NCI-H345 (cell line): ENCODE measurements around the gene RALGPS1.
"Not testable (repeated sequence)": the region's sequence is repeated elsewhere in the genome, so short reads cannot be mapped to it uniquely, and the experiment has no call there.

Experiments used
- DNase-seq: peaks from one replicate; lab custom pipeline; 2025; lab: John Stamatoyannopoulos, UW

RALGPS1 gene

DNA sequence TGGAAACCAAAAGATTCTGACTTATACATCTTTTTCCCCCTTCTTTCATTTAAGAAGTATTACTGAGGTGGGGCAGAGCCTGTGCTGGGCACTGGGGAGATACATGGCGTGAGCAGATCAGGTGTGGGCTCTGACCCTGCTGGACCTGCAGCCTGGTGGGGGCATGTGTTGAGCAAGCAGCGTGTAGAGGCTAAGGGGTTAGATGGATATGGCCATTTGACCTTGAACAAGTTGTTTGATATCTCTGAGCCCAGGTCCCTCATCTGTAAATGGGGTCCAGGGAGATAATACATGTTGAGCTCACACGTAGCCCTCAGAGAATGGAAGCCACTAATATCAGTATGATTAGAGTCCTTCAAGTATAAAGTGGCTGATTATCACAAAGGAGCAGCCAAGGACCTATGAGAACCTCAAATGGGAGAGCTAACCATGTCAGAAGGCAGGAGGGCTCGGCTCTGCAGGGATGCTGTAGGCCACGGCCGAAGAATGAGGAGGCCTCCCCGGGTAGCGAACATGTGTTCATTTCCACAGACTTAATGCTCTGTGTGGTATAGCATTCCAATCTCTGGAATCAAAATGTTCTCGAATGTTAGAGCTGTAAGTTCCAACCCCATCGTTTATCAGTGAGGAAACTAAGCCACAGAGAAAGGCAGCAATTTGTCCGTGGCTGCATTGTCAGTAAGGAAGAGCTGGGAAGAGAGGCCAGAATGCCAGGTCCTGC lies 223.2 kb downstream of the RALGPS1 start:
- DNase-seq, result no peak

DNA sequence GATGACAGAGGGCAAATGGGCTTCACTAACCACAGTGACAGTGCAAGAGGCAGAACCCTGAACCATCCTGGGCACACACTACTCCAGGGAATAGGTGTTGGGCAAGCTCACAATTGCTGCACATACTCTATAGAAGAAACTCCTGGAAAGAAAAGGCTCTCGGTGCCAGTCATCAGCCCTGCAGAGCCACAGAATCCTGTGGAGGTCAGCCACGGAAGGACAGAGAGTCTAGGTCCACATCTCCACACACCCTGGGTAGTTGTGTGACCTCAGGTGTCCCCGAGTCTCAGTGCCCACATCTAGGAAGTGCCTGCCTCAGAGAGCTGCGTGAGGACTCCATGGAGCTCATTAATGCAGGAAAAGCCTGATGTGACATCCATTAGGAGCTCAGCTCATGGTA lies 223.9 kb downstream of the RALGPS1 start:
- no peak for DNase-seq

DNA sequence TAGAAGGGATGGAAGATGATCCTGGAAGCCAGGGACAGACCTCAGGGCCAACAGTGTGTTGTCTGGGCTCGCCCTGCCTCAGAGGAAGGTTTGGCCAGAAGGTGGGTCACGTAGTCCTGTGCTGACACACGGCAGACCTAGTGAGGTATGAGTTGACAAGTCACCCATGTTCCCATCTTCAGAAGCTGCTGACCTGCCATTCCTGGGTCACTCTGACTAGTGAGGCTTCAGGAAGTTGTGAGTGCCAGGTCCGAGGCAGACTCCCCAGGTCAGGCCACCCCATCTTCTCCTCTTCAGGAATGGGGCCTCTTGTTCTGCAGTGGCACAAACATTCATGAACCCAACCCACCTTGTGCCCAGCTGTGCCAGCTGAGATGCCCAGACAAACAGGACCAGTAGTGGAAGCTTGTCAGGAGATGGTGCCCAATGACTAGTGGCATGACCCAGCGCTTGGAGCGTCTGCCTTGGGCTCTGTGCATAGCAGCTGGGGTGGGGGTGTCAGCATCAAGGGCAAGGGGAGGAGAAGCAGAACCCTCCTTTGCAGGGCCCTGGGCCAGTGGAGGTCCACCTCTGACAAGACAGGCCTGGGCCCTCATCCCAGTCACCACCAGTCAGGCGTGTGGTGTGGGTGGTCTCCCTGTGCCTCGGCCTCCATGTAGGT lies 224.6 kb downstream of the RALGPS1 start:
- DNase-seq, result no peak

DNA sequence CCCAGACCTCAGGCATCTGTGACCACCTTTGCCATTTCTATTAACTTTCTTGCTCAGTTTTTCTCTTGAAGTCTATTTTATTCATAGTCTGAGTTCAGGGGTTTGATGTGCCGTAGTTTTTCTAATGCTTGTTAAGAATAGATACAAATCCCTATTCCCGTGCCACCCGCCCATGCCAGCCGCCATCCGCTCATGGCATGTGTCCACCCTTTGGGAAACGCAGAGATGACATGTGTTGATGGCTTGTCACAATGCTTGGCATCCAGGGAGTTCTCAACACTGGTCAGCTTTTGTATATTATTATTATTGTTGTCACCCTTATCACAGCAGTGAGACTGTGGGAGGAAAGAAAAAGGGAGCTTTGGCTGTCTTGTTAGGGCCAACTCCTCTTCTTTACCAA lies 225.2 kb downstream of the RALGPS1 start:
- no peak for DNase-seq

DNA sequence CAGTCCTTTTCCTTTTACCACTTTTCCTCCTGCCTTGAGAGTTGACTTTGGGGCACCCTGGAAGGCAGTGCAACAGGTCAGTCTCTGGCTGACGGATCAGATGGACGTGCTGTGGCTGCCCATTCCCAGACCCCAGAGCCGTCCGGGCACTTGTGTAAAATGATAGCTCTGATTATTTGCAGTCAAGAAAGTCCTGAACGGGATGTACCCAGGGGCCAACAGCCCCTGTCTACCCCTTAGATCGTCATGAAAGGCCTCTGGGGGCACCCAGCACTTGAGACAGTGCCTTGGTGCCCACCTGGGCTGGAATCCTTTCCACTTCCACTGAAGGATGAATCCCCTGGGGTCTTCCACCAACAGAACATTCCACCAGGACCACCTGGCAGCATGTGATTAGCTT lies 225.6 kb downstream of the RALGPS1 start:
- no peak for DNase-seq

DNA sequence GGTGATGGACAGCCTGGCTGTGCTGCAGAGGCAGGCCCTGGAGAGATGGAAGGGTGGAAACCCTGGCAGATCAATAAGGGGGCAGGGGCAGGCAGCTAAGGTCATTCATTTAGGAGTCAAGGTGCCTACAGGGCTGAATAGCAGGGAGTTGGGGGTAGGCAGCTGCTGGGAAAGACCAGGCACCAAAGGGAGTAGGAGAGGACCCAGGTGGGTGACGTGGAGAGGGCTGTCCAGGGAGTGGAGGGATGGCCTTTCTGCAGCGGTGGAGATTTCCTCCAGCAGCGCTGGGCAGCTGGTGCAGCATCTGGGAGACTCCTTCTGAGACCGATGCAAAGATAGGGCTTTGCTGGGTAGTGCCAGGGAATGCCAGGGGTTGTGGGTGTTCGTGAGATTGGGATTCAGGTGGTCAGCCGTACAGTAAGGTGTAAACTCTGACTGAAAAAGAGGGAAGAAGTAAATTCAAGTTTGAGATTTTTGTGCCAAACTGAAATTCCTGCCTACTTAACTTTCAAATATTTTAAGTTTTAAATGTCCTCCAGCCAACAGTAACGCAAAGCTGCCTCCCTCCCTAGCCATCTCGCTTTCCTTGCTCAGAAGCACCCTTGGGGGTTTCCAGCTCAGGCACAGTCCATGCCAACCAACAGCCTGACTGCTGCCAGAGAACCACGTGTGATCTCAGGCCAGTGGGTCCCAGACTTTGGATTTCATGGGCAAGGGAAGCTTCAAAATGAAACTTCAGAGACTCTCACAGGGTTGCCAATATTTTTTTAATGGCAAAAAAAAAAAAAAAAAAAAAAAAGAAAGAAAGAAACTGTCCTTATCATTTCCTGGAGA lies 226.5 kb downstream of the RALGPS1 start:
- DNase-seq, result no peak

DNA sequence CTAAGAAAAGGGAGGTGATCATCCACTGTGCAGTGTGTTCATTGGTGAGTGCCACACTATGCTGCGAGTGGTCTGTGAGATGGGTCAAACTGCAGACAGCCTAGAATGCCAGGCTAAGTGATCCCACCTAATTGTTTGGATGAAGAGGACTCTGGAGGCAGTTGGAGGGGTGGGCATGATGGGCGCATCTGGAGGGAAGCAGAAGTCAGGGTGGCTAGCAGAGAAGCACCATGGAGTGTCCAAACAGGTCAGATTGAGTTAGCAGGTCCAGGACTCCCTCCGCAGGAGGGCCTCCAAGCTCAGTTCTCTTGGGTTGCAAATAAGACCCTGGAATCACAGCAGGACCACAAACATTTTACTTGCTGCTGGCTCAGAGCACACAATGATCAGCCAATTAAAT lies 227.7 kb downstream of the RALGPS1 start:
- no peak for DNase-seq

DNA sequence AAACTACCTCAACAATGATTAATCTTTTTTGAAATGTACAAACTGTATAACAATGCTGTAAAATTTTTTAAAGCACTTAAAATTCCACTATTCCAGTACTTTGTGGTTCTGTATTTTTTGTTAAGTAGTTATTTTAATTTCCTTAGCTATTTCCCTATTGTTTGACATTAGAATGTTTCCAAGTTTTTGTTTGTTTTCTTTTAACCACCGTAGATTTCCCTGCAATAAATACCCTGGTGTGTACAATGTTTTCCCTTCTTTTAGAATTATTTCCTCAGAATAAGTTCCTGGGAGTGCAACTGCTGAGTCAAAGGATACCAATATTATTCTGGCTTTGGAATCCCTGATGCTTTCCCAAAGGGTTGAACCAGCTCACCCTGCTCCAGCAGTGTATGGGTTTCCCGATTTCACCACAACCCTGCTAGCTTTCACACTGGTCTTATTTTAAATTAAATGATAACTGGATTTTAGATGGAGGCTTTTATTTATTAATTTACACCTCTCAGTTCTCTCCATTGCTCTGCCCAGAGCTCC lies 228.4 kb downstream of the RALGPS1 start:
- no peak for DNase-seq

DNA sequence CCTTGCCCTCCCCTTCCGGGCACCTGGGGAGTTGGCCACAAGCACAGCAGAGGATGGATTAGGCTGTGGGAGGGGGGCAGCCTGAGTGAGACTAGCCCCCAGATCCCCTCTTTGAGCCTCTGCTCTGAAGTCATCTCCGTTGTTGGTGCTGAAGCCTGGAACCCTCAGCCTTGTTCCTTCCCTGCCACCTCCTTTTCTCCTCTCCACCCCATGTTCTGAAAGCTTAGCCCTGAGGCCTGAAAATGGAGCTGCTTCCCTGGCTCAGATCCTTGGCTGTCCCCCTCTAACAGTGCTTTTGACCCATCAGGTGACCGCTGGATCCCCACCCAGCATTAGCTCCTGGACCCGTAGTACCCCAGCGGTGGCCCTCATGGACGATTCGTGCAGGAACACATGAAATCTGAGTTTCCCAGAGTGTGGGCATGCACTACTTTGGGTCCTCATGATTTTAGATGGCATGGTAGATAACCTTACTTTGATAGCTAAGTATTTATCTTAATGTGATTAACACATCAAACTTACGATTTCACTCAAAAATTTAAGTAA lies 229.4 kb downstream of the RALGPS1 start:
- DNase-seq, result no peak

DNA sequence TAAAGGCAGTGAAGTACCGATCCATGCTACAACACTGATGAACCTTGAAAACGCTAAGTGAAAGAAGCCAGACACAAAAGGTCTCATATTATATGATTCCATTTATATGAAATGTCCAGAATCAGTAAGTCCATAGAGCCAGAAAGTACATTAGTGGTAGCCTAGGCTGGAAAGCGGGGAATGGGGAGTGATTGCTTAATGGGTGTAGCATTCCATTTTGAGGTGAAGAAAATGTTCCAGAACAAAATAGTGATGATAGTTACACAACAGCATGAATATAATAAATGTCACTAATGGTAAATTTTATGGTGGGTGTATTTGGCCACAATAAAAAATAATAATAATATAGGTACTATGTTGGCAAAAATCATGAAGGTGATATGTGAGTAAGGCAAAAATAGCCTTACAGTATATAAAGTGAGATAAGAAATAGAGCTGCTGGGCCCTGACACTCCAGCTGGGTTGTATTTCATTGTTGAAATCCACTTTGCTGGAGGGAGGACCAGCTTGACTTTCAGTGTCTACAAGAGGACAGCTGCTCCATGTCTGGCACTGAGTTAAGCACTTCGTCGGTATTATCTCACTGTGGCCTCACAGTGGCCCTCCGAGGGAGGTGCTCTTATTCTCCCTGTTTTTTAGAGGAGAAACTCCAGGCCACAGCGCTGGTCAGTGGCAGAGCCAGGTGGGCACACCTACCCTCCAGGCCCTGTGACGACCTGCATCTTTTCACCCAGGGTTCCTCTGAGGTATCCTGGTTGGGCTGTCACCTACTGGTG lies 230.3 kb downstream of the RALGPS1 start:
- peak; percentile 11 for DNase-seq

DNA sequence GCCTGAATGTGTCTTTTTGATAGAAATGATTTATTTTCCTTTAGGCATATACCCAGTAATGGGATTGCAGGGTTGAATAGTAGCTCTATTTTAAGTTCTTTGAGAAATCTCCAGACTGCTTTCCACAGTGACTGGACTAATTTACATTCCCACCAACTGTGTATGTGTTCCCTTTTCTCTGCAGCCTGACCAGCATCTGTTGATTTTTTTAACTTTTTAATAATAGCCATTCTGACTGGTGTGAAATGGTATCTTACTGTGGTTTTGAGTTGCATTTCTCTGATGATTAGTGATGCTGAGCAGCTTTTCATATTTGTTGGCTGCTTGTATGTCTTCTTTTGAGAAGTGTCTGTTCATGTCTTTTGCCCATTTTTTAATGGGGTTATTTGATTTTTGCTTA lies 232.3 kb downstream of the RALGPS1 start:
- not testable (repeated sequence) for DNase-seq

DNA sequence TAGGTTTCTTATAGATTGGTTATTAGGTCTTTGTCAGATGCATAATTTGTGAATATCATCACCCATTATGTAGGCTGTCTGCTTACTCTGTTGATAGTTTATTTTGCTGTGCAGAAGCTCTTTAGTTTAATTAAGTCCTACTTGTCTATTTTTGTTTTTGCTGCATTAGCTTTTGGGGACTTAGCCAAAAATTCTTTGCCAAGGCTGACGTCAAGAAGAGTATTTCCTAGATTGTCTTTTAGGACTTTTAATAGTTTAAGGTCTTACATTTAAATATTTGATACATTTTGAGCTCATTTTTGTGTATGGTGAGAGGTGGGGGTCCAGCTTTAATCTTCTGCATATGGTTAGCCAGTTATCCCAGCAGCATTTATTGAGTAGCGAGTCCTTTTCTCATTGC lies 232.7 kb downstream of the RALGPS1 start:
- no peak for DNase-seq

DNA sequence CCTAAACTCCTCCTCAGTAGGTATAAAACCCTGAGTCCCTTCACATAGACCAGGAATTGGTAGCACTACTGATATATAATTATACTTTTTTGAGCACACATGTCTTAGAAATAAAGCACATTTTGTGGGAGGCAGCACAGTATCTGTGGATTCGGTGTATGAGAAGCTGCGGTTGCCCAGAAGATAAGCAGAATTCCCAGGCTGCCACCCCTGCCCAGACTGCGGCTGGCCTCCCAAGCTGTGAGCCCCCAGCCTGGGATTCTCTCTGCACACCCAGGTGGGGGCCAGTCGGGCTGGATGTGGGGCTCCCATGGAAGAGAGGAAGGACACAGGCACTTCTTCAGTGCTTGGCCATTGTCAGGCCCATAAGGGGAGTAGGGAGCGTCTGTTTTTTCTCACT lies 233.4 kb downstream of the RALGPS1 start:
- no peak for DNase-seq

DNA sequence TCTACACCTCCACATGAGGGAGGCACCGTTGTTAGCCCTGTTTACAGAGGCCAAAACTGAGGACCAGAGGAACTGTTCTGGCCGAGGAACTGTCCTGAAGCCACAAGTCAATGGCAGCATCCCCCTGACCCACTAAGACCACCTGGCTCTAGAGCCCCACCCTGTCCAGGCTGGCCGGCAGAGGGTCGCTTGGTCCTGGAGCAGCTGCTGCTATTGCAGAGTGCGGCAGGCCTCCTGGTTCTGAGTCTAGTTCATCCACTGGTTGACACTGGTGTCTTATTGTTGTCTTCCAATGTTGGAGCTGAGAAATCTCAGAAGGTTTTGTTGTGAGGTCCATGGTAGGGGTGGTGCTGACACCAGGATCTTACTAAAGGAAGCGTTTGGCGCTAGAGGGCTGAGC lies 234.4 kb downstream of the RALGPS1 start:
- DNase-seq, result no peak

DNA sequence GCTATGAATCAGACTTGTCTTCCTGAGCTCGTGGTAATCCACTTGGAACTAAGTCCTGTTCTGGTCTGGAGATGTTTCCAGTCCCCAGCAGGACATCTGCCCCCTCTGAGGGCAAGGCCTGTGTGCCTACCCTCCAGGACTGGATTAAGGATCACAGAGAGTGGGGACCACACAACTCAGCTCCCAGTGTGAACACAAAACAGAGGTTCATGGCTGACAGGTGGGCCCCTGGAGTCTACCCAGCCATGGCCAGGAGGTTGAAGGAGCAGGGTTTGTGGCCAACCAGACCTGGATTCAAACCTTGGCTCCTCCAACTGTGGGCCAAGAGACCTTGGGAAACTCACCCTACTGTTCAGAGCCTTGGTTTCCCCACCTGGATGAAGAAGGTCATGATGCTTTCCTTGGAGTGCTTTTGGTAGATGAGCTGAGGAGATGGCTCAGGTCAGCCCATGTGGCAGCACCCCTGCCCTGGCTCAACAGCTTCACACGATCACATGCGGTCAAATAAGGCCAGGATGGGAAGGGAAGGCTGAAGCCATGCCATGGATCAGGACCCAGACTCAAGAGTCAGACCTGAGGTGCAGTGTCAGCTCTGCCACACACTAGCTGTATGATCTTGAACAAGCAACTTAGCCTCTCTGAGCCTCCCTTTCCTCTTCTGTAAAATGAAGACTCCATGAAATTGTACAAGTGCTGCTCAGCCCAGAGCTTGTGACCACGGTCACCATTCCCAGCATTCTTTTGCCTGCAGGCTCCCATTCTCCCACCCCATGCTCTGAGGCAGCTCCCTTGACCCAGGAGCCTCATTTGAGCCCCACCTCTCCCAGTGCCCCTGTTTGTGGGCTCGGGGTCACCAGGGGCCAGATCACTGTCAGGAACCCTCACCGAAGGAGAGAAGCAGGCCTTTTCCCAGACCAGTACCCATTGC lies 235.1 kb downstream of the RALGPS1 start:
- DNase-seq, result no peak

DNA sequence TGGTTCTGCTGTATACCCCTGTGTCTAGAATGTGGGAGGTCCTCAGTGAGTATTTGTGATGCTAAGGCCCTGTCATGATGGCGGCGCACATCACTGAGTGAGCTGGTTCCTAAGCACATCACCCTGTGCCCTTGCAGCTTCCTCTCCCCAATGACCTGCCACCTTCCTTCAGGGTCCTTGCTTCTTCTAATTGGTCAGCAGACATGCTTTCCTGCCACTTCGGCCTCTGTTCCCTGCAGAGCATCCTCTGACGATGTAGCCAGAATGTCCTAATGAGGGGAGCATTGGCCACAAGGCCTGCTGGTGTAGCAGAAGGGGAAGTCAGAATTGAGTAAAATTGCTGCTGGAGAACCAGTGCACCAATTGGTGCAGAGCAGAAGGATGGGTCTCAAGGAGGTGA lies 238.9 kb downstream of the RALGPS1 start:
- no peak for DNase-seq

DNA sequence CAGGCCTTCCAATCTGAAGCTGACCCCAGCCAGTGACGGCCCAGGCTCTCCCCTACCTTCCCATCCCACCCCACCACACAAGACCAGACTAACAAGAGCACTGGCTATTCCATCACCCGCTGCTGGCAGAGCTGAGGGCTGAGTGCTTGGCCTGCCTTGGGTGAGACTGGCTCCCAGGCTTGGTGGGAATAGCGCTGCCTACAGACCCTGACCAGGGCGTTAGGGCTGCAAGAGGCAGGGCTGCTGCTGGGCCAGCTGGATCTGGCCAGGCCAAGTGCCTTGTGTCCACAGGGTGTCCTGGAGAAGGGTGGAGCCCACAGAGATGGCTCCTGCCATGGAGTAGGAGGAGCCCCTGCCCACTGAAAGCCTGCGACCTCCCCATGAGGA lies 239.4 kb downstream of the RALGPS1 start:
- DNase-seq, result no peak

DNA sequence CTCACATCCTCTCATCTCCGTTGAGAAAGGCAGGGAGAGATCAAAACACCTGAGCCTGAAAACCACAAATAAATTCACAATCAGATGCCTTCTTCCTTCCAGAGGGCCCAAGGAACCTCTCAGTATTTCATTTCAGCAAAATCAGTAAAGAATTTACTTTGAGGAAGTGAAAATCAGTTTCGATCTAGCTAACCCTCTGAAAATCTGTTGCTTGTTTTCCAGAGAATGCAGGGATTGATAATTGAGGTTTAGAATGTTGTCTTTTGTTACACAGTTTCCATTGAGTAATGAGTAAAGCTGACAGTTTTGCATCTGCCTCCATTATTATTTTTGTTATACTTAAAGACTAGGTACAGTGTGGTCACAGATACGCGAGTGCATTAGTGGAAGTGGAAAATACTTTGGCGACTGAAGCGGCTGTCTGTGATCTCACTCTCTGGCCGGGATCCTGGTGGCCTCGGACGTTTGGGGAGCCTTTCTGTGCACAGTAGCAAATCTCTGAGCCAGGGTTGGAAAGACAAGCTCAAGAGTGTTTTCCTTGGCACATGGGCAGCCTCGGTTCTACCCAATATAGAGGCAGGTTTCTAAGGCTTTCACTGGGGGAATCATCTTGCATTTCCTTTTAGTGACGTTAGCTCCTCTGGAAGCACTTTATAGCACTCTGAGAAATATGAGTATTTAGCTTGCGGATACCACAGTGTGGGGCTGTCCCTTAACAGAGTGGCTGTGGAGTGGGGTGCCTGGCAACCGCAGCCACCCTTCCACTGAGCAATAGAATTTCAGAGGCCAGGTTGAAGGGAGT lies 240.0 kb downstream of the RALGPS1 start:
- DNase-seq, result no peak

DNA sequence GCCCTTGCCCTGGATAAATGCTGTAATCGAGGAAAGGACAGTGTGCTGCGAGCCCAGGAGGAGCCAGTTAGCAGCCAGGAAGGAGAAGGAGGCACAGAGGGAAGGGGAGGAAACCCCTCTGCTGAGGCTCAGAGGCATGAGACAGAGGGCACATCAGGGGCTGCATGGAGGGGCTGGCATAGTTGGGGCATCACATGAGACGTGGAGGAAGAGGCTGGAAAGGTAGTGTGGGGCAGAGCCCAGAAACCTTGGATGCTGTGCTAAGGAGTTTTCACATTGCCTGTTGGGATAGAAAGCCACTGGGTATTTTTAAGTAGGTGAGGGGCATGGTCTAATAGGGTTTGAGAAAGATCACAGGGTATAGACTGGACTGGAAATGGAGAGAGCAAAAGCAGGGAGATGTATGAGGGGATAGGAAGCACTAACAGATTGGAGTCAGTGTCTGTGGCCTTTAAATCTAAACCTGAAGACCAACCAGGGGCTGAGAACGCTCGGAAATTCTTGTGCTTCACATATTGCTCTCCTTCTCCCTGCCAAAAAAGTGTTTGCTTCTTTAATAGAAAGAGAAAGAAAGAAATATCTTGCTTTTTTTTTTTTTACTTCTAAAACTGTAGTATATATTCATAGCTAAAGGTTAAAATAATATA lies 240.9 kb downstream of the RALGPS1 start:
- no peak for DNase-seq
